MV-4-11 (cell line): ENCODE results near the gene S100A11.

Source experiments
- DNase-seq: peaks from one replicate; lab custom pipeline; 2025; lab: John Stamatoyannopoulos, UW

S100A11 gene

GRCh38 chr1:152039461-152039860 is 2.7 kb upstream of the S100A11 start:
- no peak for DNase-seq

GRCh38 chr1:152038871-152039270 is 2.1 kb upstream of the S100A11 start:
- DNase-seq, result no peak

GRCh38 chr1:152035539-152036266 is 1.1 kb downstream of the S100A11 start:
- peak; percentile 13 for DNase-seq

GRCh38 chr1:152034654-152035538 is 1.9 kb downstream of the S100A11 start:
- peak; percentile 83 for DNase-seq

GRCh38 chr1:152034324-152034653 is 2.5 kb downstream of the S100A11 start:
- no peak for DNase-seq

GRCh38 chr1:152029929-152030211 is 6.9 kb downstream of the S100A11 start:
- no peak for DNase-seq

- peak; percentile 85 for DNase-seq
These were observed 7.5 kb downstream of the S100A11 start for GRCh38 chr1:152029144-152029928.

- DNase-seq, result no peak
These were observed 9.9 kb downstream of the S100A11 start for GRCh38 chr1:152026895-152027294.

- no peak for DNase-seq
These were observed 12.6 kb downstream of the S100A11 start for GRCh38 chr1:152024223-152024622.

- DNase-seq, result no peak
These were observed 13.6 kb downstream of the S100A11 start for GRCh38 chr1:152023221-152023620.

GRCh38 chr1:152022474-152022873 is 14.3 kb downstream of the S100A11 start:
- no peak for DNase-seq

GRCh38 chr1:152021569-152021968 is 15.2 kb downstream of the S100A11 start:
- DNase-seq, result no peak

- peak; percentile 49 for DNase-seq
These were observed 16.0 kb downstream of the S100A11 start for GRCh38 chr1:152020849-152021248.

GRCh38 chr1:152018537-152018936 is 18.3 kb downstream of the S100A11 start:
- no peak for DNase-seq

GRCh38 chr1:152015766-152016165 is 21.0 kb downstream of the S100A11 start:
- no peak for DNase-seq

- no peak for DNase-seq
These were observed 21.9 kb downstream of the S100A11 start for GRCh38 chr1:152014943-152015342.

GRCh38 chr1:152013664-152014237 is 23.1 kb downstream of the S100A11 start:
- DNase-seq, result peak; percentile 54

GRCh38 chr1:152009691-152010090 is 27.1 kb downstream of the S100A11 start:
- no peak for DNase-seq

- DNase-seq, result no peak
These were observed 29.8 kb downstream of the S100A11 start for GRCh38 chr1:152007047-152007446.

- no peak for DNase-seq
These were observed 31.4 kb downstream of the S100A11 start for GRCh38 chr1:152005360-152005912.

- no peak for DNase-seq
These were observed 32.9 kb downstream of the S100A11 start for GRCh38 chr1:152003846-152004442.

- DNase-seq, result peak; percentile 29
These were observed 33.8 kb downstream of the S100A11 start for GRCh38 chr1:152002960-152003359.
